NCI-H146 treated with DMSO at 0.1 percent for 48 hours (cell line): ENCODE results near the gene PITPNM2.
A peak's percentile ranks its signal among the peaks of the same experiment; 100 is the strongest.
"Not testable (repeated sequence)": the region's sequence is repeated elsewhere in the genome, so short reads cannot be mapped to it uniquely, and the experiment has no call there.

ENCODE experiments used
- DNase-seq: peaks from one replicate; lab custom pipeline; 2025; ENCODE audit not compliant: unreplicated experiment; lab: John Stamatoyannopoulos, UW

The PITPNM2 gene

GRCh38 chr12:123121670-123122069 lies 29.2 kb downstream of the PITPNM2 start:
- DNase-seq: no peak

- DNase-seq: peak; percentile 43
Measured at GRCh38 chr12:123120452-123121166, 30.3 kb downstream of the PITPNM2 start.

GRCh38 chr12:123119808-123120207 lies 31.1 kb downstream of the PITPNM2 start:
- no peak for DNase-seq

- DNase-seq: peak; percentile 53
Measured at GRCh38 chr12:123118497-123118896, 32.4 kb downstream of the PITPNM2 start.

- no peak for DNase-seq
Measured at GRCh38 chr12:123115409-123116121, 35.3 kb downstream of the PITPNM2 start.

GRCh38 chr12:123114304-123115083 lies 36.4 kb downstream of the PITPNM2 start:
- no peak for DNase-seq

GRCh38 chr12:123113026-123113425 lies 37.9 kb downstream of the PITPNM2 start:
- DNase-seq: peak; percentile 50

- no peak for DNase-seq
Measured at GRCh38 chr12:123111498-123112165, 39.3 kb downstream of the PITPNM2 start.

GRCh38 chr12:123109319-123109772 lies 41.5 kb downstream of the PITPNM2 start:
- no peak for DNase-seq

GRCh38 chr12:123108682-123109066 lies 42.2 kb downstream of the PITPNM2 start:
- no peak for DNase-seq

GRCh38 chr12:123107926-123108681 lies 42.8 kb downstream of the PITPNM2 start:
- DNase-seq: no peak

- DNase-seq: no peak
Measured at GRCh38 chr12:123106640-123107359, 44.1 kb downstream of the PITPNM2 start.

- DNase-seq: peak; percentile 90
Measured at GRCh38 chr12:123105211-123105826, 45.6 kb downstream of the PITPNM2 start.

- DNase-seq: no peak
Measured at GRCh38 chr12:123104809-123105208, 46.1 kb downstream of the PITPNM2 start.

- not testable (repeated sequence) for DNase-seq
Measured at GRCh38 chr12:123104094-123104493, 46.8 kb downstream of the PITPNM2 start.

- no peak for DNase-seq
Measured at GRCh38 chr12:123102781-123103503, 47.9 kb downstream of the PITPNM2 start.

- no peak for DNase-seq
Measured at GRCh38 chr12:123102366-123102765, 48.5 kb downstream of the PITPNM2 start.

- no peak for DNase-seq
Measured at GRCh38 chr12:123101526-123101925, 49.4 kb downstream of the PITPNM2 start.
